ENCODE measurements around the gene CRCP.
"Not testable (repeated sequence)": the region's sequence is repeated elsewhere in the genome, so short reads cannot be mapped to it uniquely, and the experiment has no call there.

Gene CRCP

GRCh38 chr7:66110856-66111255 lies 3.8 kb upstream of the CRCP start:
- DNase-seq, result peak; percentile 75

GRCh38 chr7:66116680-66117420 lies 2.2 kb downstream of the CRCP start:
- not testable (repeated sequence) for DNase-seq

GRCh38 chr7:66118603-66119002 lies 4.0 kb downstream of the CRCP start:
- no peak for DNase-seq

GRCh38 chr7:66119245-66119850 lies 4.7 kb downstream of the CRCP start:
- DNase-seq, result no peak

- DNase-seq, result no peak
Measured at GRCh38 chr7:66123175-66123528, 8.5 kb downstream of the CRCP start.

GRCh38 chr7:66124569-66124861 lies 9.9 kb downstream of the CRCP start:
- DNase-seq, result not testable (repeated sequence)

GRCh38 chr7:66125052-66125694 lies 10.5 kb downstream of the CRCP start:
- DNase-seq, result no peak

GRCh38 chr7:66125781-66126352 lies 11.2 kb downstream of the CRCP start:
- DNase-seq, result not testable (repeated sequence)

GRCh38 chr7:66127172-66127571 lies 12.5 kb downstream of the CRCP start:
- not testable (repeated sequence) for DNase-seq

- no peak for DNase-seq
Measured at GRCh38 chr7:66138994-66139752, 24.5 kb downstream of the CRCP start.

- DNase-seq, result no peak
Measured at GRCh38 chr7:66140924-66141323, 26.3 kb downstream of the CRCP start.

GRCh38 chr7:66142334-66142733 lies 27.7 kb downstream of the CRCP start:
- DNase-seq, result no peak

GRCh38 chr7:66142996-66143395 lies 28.3 kb downstream of the CRCP start:
- no peak for DNase-seq

- DNase-seq, result no peak
Measured at GRCh38 chr7:66143876-66144332, 29.3 kb downstream of the CRCP start.

GRCh38 chr7:66145400-66146104 lies 30.9 kb downstream of the CRCP start:
- DNase-seq, result no peak

GRCh38 chr7:66146701-66147100 lies 32.1 kb downstream of the CRCP start:
- no peak for DNase-seq

GRCh38 chr7:66147657-66148056 lies 33.0 kb downstream of the CRCP start:
- DNase-seq, result not testable (repeated sequence)

- DNase-seq, result no peak
Measured at GRCh38 chr7:66150471-66150870, 35.8 kb downstream of the CRCP start.

- no peak for DNase-seq
Measured at GRCh38 chr7:66152371-66153191, 37.9 kb downstream of the CRCP start.

GRCh38 chr7:66153691-66154090 lies 39.0 kb downstream of the CRCP start:
- DNase-seq, result no peak

GRCh38 chr7:66156035-66156434 lies 41.4 kb downstream of the CRCP start:
- not testable (repeated sequence) for DNase-seq

- DNase-seq, result no peak
Measured at GRCh38 chr7:66157060-66157459, 42.4 kb downstream of the CRCP start.

All from T1000 (cell line).